Hematopoietic multipotent progenitor cell (in vitro differentiated cells): Measurements from ENCODE around the gene TGFB2. TPM values are rescaled to one million over a fixed set of nuclear protein-coding genes. Genes with fewer than 3 reads are reported as not detected.
A peak's percentile ranks its signal among the peaks of the same experiment; 100 is the strongest.

Experiments
- DNase-seq, 3 donors: peaks; one replicate each; pipeline ENCODE4 v3.0.0-alpha.2; 2011 to 2015; ENCODE audit warnings: low read depth in 2 of 3, low spot score in 2 of 3
- total RNA-seq: library from RNA; depleted of rRNA; stranded (reverse); fragments of >200 nt; gene quantifications from one replicate; pipeline ENCODE4 v1.2.3, GENCODE V29; 2012

TGFB2 gene
- total RNA-seq, 1 donor: under 0.01 TPM

DNA sequence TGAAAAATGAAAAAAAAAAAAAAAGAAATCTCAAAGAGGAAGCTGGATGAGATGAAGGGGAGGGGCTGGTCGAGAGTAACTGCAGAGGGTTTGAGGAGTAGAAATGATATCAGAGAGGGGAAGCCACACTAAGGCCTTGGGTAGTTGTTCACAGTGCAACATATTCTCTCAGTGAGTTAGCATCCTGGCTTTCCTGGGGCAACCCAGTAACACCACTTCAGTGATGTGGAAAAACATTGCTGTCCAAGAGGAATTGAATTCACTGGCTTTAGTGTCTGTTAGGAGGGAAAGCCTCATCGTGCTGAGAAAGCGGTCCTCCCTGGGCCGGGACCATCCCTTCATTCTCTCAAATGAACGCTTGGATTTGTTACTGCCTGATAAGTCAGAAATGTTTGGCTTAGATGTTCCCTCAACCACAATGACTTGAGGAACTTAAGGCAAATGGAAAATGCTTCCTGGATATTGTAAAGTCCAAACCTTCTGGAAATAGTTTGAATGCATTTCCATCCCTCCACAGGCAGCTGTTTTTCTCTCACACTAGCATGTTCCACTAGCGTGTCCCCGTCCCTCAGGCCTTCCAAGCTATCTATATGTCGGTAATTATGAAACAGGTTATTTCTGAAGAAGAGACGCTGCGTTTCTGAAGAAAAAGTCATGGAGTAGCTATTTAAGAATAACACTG is 12.2 kb downstream of the TGFB2 start:
- DNase-seq: peak in 1 of 3 donors; percentile 49

DNA sequence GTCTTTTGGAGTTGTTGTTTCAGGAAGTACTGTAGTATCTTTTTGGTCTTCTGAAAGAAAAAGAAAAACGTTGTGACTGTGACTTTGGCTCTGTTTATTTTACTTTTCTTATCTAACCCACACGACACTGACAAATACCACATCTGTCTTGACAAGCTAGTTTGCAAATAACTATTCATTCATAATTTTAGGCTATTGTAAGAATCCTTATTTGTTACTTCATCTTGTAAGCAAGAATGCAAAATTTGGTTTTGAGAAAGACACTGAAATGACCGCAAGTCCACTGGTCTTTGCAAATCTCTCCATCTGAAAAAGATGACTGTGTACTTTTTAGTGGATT is 12.7 kb downstream of the TGFB2 start:
- DNase-seq: no peak

DNA sequence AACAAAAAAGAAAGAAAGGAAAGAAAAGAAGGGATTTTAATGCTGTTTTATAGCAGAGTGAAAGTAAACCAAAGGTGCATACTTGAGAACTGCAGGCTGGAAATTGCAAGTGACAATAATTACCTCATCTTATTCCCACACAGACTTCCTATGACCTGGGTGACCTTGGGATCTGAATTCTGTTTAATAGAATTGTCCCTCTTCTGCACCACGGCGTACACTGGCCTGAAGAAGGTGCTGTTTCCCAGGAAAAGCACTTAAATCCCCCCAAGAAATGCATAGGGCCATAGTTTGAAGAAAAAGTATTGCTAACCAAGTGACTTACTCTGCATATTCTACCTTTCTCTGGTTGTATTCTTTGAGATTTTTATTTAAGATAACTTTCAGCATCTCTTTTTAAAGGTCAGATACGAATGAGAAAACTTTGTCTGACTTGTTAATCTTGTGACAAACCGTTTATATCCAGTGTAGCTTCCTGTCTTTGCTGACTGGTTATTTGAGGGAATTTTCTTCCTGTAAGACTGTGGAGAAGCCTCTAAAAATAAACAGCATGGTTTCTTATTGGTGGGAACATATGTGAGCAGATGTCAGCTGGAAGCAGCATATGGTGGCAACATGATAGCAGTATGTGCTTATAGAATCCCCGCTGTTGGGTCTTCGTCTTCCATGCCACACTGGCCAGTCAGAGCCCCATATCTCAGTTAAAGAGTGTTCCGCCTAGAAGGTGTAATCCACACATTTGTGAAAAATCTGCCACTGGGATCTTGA is 16.3 kb downstream of the TGFB2 start:
- peak in 1 of 3 donors; percentile 44 for DNase-seq

DNA sequence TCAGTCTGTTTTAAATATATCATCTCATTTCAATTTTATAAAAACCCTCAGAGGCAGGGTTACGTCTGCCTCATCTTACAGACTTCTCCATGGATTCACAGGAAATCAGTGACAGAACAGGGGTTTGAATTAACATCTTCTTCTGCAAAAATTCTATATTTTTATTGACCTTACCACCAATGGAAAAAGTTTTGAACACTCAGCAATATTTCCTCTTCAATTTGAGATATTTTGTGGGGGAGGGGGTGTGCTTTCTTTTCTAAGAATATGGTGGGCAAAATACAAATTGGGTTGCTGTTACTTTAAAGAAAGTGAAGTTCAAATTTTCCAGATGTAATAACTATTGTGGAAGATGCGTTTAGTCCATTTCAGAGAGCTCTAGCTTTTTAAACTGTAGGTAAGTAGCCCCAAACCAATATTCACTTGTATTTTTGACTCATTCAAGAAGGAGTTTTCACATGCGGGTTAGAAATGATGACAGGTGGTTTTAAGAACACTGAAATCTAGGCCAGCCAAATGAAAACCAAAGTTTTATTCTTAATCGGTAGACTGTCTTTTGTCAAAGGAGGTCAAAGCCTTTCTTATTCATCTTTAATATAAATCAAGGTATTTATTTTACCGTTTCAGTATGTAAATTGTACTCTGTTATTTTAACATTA is 17.4 kb downstream of the TGFB2 start:
- DNase-seq: no peak

DNA sequence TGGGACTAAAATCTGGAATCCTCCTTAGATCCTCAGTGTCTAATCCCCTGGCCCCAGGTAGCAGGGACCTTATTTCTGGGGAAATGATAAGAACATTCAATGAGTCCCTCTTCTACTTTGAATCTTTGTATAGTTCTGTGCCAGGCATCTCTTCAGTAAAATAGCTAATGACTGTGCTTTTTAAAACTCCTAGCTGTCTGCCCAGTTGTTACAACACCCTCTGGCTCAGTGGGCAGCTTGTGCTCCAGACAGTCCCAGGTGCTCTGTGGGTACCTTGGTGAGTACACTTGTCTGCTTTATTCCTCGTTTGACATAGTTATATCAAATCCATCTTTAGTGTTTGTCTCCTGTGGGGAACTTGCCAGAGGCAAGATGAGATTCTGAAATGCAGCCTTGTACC is 18.0 kb downstream of the TGFB2 start:
- DNase-seq: no peak

DNA sequence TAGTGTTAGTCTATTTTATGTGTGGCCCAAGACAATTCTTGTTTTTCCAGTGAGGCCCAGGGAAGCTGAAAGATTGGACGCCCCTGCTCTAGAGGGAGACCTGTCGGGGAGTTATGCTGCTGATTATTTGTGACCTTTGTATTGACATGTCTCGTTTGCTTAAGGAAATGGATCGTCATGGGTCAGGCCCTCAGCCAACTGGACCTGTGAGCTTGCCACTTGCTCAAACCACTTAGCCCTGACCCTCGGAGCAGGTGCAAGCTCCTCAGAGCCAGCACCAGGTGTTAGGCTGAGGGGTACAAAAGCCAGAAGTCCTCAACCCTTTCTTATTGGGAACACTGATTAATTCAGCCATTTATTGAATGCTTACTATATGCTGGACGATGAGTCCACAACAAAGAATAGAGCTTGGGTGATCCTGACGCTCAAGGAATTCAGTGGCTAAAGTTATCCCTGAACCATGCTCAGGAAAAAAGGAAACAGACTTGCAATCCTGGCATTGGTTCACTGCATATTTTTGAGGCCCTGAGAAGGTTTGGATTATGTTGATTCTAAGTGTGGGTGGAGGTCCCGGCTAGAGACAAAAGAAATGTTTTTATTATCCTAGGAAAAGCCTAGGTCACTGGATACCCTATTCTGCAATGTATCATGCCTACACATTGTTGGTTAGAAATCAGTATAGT is 19.0 kb downstream of the TGFB2 start:
- no peak for DNase-seq

DNA sequence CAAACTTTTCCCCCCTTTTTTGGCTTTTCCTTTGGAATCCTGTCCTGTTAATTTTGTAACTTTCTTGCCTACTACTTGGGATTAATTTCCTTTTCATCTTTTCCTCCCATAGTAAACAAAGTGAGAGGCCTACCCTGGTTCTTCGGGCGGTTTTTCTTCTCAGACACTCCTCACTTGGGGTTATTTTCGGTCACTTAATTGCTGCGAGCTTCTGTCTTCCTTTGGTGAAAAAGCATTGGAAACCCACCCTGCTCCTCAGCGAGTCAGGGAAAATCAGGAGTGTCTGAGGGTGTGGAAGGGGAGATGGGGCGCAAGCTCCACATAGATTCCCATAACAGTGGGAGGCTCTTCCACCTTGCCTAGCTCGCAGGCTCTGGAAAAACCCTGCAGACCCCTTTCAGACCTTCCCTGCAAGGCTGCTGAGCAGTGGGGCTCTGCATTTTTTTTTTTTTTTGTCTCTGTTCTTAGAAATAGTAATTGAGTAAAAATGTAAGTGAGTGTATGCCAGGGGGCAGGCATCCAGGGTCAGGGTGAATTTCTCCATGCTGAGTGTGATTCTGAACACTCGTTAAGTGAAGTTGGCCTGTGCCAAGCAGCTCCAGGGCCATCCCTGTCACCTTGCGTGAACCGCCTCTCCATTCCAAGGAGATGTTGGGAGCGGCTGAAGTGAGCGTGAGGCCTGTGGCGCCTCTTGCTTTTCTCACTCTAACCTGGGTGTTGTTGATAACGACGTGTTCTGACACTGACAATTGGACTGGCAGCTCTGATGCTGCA is 20.3 kb downstream of the TGFB2 start:
- no peak for DNase-seq

DNA sequence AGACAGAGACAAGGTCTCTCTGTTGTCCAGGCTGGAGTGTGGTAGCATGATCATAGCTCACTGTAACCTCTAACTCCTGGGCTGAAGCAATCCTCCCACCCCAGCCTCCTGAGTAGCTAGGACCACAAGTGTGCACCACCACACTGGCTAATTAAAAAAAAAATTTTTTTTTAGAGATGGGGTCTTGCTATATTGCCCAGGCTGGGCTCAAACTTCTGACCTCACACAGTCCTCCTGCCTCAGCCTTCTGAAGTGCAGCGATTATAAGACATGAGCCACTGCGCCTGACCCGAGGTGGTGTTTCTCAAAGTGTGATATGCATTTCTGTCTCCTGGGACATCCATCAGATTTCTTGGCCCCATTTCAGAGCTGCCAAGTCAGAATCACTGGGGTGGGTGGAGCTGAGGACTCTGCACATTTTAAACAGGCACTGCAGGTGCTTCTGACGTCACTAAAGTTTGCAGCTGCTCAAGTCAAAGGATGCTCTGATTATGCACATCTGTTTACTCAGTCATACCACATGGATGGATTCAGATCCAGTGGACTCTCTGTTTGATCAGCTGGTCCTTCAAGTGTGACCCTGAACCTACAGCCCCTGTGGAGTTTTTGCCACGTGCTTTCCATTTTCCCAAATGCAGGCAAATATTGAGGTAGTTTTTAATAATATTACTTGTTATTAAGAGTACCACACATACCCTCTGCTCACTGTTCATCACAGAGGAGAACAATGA is 21.4 kb downstream of the TGFB2 start:
- no peak for DNase-seq

DNA sequence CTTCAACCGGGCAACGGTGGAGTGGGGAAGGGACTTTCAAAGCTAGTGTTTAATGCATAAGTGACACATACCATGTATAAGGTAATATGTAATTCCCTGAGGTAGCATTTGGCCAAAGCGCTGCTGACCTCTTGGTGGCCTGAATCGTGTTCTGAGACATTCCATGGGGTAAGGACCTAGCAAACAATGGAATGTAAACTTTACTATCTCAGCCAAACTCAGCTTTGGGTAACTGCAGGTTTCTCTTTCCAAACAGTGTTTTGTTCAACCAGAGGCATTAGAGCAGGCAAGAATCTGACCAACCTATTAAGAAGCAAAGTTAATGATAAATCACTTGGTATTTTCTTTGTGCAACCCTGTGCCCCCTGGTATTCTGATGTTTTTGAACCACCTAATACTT is 22.0 kb downstream of the TGFB2 start:
- DNase-seq: no peak

DNA sequence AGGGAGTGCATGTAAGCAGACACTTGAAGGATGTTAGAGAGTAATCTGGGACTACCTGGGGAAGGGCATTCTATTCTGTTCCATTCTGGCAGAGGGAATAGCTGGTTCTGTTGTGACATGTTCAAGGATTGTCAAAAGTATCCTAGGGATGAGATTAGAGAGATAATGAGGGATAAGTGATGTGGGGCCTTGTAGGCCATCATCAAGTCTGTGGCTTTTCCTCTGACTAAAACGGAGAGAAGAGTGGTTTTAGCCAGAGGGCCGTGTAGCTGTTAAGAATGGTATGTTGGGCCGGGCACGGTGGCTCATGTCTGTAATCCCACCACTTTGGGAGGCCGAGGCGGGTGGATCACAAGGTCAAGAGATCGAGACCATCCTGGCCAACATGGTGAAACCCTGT is 23.6 kb downstream of the TGFB2 start:
- no peak for DNase-seq

DNA sequence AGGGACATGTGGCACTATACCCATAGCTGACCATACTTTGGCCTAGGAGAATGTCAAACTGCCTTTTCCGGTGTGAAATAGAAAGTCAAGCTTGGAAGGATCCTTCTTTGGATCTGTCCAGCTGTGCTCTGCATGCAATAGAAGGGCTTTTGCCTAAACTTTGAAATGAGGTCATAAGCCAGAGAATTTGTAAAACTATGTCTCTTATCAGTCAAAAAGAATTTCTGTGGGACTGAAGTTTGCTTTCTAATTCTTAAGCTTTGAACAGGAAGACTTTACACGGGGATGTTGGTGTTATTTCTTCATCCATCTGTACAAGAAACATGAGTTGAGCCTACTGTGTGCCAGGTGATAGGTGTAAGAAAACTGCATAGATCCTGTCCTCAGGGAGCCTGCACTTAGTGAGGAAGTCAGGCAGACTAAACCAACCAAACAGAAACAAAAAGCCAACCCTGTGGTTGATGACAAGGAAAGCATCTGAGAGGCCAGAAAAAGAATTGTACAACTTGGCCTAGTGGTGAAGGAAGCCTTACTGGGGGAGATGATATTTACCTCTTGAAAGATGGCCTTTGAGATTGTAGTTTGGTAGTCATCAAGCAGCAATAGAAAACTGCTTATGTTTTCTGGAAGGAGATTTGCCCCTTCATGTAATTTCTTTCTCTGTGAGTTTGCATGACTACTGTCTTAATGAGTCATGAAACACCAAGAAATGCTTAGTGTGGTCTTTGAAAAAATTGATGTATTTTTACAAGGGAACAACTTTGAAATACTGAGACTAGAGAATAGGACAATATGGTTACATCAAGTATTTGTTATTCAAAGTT is 24.8 kb downstream of the TGFB2 start:
- no peak for DNase-seq

DNA sequence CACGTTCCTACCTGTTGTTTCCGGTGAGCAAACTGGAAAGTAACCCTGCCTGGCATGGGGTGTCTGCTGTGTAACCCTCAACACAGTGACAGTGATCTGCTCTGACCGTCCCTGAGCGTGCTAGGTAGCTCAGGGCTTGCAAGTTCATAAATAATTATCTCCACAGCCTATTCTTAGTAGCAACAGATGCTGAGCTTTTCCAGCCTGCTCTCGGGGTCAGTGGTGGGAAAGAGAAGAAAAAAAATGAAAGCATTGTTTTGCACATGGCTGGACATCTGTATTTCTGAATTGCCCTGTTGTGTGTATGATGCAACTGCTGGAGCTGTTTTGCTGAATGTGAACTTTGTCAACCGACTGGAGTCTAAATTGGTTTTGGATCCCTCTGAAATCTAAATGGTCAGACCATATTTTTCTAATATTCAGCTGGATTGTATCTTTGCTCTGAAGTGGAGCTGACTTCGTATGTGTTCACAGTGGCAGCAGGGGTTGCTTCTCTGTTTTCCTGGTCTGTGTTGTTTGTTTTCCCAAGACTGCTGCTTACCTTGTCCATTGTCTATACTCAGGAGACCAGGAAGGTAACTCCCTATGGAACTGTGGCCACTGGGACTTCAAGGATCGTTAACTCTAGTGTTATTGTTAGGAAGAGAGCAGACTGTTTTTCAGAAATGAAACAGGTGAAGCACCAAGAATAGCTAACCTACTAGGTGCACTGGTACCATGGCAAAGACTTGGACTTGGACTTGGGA is 27.0 kb downstream of the TGFB2 start:
- no peak for DNase-seq

DNA sequence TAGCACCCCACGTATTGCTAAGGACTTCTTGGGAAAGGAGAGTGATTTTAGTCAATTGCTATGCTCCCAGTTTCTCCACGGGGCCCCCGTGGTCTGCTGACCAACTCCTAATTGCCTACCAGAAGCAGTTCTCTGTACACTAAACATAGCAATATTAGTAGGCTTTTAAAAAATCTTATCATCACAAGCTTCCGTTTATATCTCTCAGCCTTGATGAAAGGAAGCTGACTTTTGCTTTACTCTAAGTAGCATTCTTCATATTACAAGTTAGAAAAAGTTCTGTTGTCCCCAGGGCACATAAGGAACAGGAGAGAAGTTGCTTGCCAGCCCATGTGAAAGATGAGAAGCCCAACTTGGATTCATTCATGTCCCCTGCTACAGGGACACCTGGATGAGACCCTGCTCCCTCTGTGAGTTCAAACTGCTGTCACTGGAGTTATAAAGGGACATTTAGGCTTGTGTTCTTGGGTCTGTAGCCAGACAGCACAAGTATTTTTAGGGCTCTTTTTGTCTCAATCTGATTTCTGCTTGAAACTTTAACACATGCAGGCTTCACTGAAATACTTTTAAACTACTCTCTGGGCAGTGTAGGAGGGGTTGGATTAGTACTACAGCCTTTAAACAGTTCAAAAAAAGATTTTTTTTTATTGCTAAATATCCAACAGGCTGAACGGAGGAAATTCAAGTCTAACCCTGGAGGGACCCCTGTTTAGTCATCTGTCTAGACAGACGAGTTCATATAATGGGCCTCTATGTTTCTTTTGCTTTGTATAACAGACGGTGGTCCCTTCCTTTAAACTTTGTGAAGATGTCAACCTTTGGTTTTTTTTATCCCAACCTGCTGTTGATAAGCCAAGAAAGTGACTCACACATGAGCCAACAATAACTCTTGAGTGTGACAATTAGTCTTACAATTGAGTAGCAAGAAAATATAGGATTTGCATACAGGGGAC is 29.5 kb downstream of the TGFB2 start:
- DNase-seq: no peak

DNA sequence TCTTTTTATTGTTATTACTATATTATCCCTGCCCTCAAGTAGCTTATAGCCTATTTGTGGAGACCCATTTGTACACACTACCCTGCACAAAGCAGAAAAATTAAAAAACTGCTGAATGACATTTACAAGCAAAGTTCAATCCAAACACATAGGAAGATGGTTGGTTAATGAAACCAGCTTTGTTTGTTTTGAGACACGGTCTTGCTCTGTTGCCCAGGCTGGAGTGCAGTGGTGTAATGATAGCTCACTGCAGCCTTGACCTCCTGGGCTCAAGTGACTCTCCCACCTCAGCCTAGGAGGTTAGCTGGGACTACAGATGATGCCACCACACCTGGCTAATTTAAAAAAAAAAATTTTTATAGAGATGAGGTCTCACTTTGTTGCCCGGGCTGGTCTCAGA is 31.6 kb downstream of the TGFB2 start:
- no peak for DNase-seq

DNA sequence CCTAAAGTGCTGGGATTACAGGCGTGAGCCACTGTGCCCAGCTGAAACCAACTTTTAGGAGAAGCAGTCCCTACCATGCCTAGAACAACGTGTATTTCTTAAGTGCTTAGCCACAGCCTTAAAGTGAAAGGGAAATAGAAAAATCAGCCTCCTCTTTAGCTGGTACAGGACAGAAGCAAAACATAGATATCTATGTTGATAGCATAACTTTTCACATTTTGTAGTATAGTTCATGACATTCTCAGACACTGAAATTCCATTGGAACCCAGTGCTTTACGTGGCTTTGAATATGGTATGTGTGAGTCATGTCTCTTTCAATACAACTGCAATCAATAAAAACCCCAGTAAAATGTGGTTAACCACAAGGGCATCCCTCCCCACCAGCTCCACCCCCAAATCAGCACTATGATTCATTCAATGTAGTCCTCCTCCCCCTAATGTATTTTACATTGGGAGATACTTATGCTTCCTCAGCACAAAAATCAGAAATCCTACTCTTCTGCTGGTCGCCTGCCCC is 32.1 kb downstream of the TGFB2 start:
- peak in 2 of 3 donors; percentile 56 to 60 for DNase-seq

DNA sequence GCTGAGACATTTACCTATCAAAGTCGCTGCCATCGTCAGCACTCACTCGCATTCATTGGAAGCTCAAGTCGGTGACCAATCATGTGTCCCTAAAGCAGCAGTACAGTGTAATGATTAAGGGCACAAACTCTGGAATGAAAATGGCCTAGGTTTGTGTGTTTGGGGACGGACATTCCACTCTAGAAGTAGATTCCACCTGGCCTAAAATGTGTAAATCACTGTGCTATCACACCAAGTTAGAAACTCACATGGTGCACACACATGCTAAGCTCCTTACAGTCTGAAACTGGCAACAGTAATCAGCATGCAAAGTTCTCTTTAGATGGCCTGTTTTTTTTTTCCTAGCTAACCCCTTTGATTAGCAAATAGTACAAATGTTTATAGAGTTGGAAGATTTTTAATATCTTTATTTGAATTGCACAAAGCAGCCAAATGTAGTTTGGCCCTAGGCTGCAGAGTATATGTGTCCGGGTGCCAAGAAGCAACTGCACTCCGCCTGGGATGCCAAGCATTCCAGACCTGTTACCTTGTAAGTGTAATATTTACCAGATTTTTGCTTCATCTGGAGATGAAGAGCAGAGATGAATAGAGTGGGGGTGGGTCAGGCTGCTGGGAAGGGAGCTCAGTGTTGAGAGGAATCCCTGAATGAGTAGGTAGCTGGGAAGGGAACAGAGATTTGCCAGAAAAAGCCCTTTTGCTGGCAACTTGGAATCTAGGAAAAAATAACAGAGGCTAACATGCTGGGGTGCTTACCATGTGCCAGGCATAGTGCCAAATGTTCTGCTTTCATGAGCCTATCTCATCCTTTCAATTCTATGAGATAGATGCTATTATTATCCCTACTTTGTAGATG is 35.2 kb downstream of the TGFB2 start:
- DNase-seq: no peak
